NCI-H2107 treated with DMSO at 0.1 percent for 48 hours (cell line): ENCODE measurements around the gene SUN2.

ENCODE experiments used
- DNase-seq: peaks from one replicate; lab custom pipeline; 2025; ENCODE audit not compliant: unreplicated experiment; lab: John Stamatoyannopoulos, UW

SUN2 gene

DNA sequence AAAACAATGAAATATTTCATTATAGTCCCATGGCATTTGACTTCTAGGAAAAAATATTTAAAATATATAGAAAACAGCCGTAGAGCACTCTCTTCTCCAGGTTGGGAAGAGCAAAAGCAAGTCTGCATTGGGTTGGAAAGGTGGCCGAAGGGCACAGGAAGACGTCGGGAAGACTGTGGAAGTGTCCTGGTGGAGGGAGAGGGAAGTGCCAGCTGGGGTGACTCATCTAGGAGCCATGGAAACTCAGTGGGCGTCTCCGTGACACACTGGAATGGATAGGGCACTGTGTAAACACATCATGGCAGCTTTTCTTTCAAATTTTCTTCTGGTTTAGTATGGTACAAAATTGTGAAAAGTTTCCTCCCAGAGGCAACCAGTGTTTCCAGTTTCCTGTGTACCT, 37.4 kb downstream of the SUN2 start:
- DNase-seq: no peak

- no peak for DNase-seq
These were observed 38.6 kb downstream of the SUN2 start for GRCh38 chr22:38717244-38717643.

DNA sequence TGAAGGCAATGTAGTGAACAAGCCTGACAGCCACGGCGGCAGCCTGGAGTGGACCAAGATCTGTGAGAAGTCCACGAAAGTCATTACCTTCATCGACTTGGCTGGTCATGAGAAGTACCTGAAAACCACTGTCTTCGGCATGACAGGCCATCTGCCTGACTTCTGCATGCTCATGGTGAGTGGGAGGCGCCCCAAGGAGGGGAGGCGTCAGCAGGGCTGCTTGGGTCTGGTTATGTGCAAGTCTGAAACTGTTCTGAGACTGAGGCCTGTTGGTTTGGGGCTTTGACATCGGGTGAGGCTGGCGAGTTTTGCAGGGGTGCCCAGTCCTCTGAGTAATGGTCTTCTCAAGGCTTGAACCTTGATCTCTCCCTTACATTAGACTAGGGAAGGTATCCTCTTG, 39.0 kb downstream of the SUN2 start:
- no peak for DNase-seq

DNA sequence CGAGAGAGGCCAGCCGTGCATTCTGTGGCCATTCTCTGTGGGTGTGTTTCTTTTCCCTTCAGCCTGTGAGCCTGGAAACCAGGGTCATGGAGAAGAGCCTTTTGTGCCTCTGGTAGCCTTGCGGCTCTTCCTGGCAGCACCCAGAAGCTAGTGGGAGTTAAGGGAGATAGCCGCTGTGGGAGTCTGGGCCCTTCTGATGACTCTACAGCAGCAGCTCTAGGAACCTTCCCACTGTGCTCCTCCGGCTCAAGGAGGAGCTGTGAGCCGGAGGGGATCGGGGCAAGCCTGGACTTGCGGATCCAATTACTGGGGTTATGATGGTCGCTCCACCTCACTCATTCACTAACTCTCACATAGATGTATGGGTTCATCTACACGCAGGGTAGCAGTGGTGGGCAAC, 39.5 kb downstream of the SUN2 start:
- DNase-seq: no peak

DNA sequence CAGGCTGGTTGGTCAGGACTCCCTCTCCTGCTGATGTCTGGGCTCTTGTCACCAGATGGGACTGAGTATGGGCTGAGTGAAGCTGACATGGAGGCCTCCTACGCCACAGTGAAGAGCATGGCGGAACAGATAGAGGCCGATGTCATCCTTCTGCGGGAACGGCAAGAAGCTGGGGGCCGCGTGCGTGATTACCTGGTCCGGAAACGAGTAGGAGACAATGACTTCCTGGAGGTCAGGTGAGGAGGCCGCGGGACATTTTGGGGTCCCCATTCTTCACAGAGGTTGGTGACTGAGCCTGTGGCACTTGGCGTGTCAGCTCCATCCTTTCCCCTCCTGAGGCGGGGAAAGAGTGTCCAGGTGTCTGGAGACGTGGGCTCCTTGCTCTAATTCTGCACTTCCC, 39.9 kb downstream of the SUN2 start:
- DNase-seq: no peak

DNA sequence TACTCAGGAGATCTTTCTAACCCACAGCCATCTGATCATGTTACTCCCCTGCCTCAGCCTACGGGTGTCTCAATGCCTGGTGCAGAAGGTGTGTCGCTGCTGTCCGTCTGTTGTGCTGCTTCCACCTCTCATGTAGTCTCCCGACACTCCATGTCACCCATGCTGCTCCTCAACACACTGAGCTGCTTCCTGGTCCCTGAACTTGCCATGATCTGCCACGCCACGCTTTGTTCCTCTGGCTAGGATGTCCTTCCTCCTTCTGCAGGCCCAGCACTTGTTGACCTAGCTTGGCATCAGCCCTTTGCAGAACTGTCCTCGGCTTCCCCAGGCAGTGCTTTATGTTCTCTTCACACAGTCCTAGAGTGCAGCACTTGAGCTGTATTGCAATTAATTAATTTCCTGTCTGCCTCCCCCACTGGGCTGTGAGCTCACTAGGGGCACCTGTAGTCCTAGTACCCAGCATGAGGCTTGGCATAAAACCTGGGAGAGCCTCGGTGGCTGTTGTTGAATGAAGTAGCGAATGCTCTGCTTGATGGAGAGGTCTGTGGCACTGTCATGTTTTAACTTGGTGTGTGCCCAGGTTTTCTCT, 40.5 kb downstream of the SUN2 start:
- peak; percentile 24 for DNase-seq

DNA sequence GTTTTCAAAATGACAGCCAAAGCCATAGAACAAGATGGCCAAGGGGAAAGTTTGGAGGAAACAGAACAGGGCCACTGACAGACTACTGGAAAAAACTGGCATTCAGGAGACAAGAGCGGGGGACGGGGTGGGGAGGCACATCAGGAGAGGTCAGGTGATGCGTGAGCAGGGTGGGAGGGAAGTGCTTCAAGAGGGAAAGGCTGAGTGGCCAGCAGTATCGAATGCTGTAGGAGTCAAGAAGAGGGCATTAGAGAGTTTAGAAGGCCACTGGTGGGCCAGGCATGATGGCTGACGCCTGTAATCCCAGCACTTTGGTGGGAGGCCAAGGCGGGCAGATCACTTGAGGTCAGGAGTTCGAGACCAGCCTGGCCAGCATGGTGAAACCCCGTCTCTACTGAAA, 41.9 kb downstream of the SUN2 start:
- DNase-seq: no peak

DNA sequence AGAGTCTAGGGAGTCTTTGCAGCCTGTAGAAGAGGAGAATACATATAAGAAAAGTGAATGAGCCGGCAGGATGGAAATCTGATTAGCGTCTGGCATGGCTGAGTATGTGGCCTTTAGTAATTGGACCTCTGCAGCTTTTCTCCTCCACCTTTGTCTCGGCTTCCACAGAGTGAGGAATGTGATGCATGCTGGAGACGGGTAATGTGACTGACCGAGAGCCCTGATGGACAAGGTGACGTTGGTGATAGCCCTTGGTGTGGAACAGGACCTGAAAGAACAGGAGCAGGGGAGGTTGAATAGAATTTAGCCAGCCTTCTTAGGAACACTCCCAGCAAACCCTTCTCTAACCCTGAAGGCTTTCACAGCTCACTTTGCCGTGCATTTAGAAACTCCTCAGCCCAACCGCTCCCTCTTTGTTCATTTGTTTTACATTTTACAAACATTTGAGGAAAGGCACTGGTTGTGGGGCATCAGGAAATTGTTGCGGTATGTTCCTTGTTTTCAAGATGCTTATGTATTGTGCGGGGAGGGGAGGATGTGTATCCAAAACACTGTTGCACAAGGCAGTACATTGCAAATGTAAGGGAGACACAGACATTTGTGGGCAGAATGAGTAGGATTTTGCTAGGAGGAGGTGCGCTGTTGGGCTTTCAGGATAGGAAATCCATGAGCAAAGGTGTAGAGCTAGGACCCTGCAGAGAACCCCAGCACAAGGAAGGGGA, 43.2 kb downstream of the SUN2 start:
- no peak for DNase-seq

DNA sequence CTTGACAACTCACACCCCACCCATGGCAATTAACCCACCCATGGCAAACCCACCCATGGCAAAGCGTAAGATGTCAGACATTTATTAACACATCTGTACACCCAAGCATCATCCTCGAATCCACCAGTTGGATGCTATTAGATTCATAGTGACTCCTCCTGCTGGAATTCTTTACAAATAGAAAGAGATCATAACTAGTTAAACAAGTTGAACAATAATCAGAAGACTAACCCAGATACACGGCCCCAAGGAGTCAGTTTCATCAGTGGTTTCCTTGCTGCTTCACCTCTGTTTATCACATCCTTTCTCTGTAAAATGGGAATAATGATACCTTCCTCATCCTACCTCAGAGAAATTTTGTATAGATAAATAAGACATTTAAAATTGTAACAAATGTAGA, 44.9 kb downstream of the SUN2 start:
- DNase-seq: no peak

- no peak for DNase-seq
These were observed 45.4 kb downstream of the SUN2 start for GRCh38 chr22:38710351-38710750.

- DNase-seq: no peak
These were observed 46.5 kb downstream of the SUN2 start for GRCh38 chr22:38709306-38709705.

- no peak for DNase-seq
These were observed 47.8 kb downstream of the SUN2 start for GRCh38 chr22:38707984-38708383.

- no peak for DNase-seq
These were observed 48.5 kb downstream of the SUN2 start for GRCh38 chr22:38707346-38707745.

DNA sequence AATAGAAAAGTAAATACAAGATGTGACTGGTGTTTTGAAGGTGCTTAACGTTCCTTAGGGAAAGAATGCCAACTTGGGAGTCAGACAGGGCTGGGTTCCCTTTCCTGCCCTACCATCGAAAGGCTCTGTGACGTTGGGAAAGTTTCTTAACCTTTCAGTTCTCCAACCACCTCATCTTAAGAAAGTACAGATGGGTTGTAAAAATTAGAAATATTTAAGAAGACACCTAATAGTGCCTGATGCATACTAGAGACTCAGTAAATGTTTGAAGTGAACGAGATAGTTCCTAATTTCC, 49.0 kb downstream of the SUN2 start:
- DNase-seq: no peak

GRCh38 chr22:38706101-38706900, 49.5 kb downstream of the SUN2 start:
- DNase-seq: no peak

- peak; percentile 99 for DNase-seq
These were observed 50.3 kb downstream of the SUN2 start, which contains the start of gene GTPBP1 for GRCh38 chr22:38705235-38706100. TSS of gene GTPBP1 (plus strand) at chr22:38705944. CDS start at chr22:38705956, 12 bp downstream.

- DNase-seq: no peak
These were observed 51.1 kb downstream of the SUN2 start for GRCh38 chr22:38704654-38705234.

GRCh38 chr22:38700789-38701628, 54.8 kb downstream of the SUN2 start, which contains the start of gene JOSD1:
TSS of gene JOSD1 (minus strand) at chr22:38700943. CDS start at chr22:38699987, 956 bp downstream.
- peak; percentile 38 for DNase-seq

- no peak for DNase-seq
These were observed 55.5 kb downstream of the SUN2 start for GRCh38 chr22:38700270-38700788.

- DNase-seq: no peak
These were observed 56.0 kb downstream of the SUN2 start for GRCh38 chr22:38699784-38700183.
